ENCODE results near the gene SLC5A10.
"Not testable (repeated sequence)": the region's sequence is repeated elsewhere in the genome, so short reads cannot be mapped to it uniquely, and the experiment has no call there.

The SLC5A10 gene

GRCh38 chr17:18951941-18952842 lies at the start of gene SLC5A10:
SLC5A10 (plus strand) TSS chr17:18952165; CDS start chr17:18952206, 41 bp downstream.
- DNase-seq (ENCODE audit: low spot score), result no peak

GRCh38 chr17:18904482-18904881 lies 47.5 kb upstream of the SLC5A10 start:
- DNase-seq (ENCODE audit: low spot score), result no peak

- no peak for DNase-seq (ENCODE audit: low spot score)
Observed at GRCh38 chr17:18905226-18905625, 46.7 kb upstream of the SLC5A10 start.

- DNase-seq (ENCODE audit: low spot score), result no peak
Observed at GRCh38 chr17:18910326-18910725, 41.6 kb upstream of the SLC5A10 start.

GRCh38 chr17:18910881-18911280 lies 41.1 kb upstream of the SLC5A10 start:
- no peak for DNase-seq (ENCODE audit: low spot score)

- no peak for DNase-seq (ENCODE audit: low spot score)
Observed at GRCh38 chr17:18916816-18917500, 35.0 kb upstream of the SLC5A10 start.

GRCh38 chr17:18917506-18918032 lies 34.4 kb upstream of the SLC5A10 start:
- DNase-seq (ENCODE audit: low spot score), result no peak

- DNase-seq (ENCODE audit: low spot score), result no peak
Observed at GRCh38 chr17:18919963-18920362, 32.0 kb upstream of the SLC5A10 start.

GRCh38 chr17:18920911-18921441 lies 31.0 kb upstream of the SLC5A10 start:
- no peak for DNase-seq (ENCODE audit: low spot score)

GRCh38 chr17:18921485-18921884 lies 30.5 kb upstream of the SLC5A10 start:
- DNase-seq (ENCODE audit: low spot score), result no peak

- peak; percentile 7 for DNase-seq (ENCODE audit: low spot score)
Observed at GRCh38 chr17:18921912-18922451, 30.0 kb upstream of the SLC5A10 start.

GRCh38 chr17:18922596-18922995 lies 29.4 kb upstream of the SLC5A10 start:
- not testable (repeated sequence) for DNase-seq (ENCODE audit: low spot score)

GRCh38 chr17:18925187-18925586 lies 26.8 kb upstream of the SLC5A10 start:
- no peak for DNase-seq (ENCODE audit: low spot score)

GRCh38 chr17:18928628-18929125 lies 23.3 kb upstream of the SLC5A10 start:
- DNase-seq (ENCODE audit: low spot score), result peak; percentile 22

- no peak for DNase-seq (ENCODE audit: low spot score)
Observed at GRCh38 chr17:18932360-18933055, 19.5 kb upstream of the SLC5A10 start.

- DNase-seq (ENCODE audit: low spot score), result no peak
Observed at GRCh38 chr17:18933102-18934058, 18.6 kb upstream of the SLC5A10 start.

- no peak for DNase-seq (ENCODE audit: low spot score)
Observed at GRCh38 chr17:18937981-18938691, 13.8 kb upstream of the SLC5A10 start.

- DNase-seq (ENCODE audit: low spot score), result no peak
Observed at GRCh38 chr17:18938692-18939023, 13.3 kb upstream of the SLC5A10 start.

- no peak for DNase-seq (ENCODE audit: low spot score)
Observed at GRCh38 chr17:18944646-18945045, 7.3 kb upstream of the SLC5A10 start.

- no peak for DNase-seq (ENCODE audit: low spot score)
Observed at GRCh38 chr17:18946536-18946935, 5.4 kb upstream of the SLC5A10 start.
